ENCODE measurements around the gene IRAK4. TPM values are rescaled to one million over a fixed set of nuclear protein-coding genes. Genes with fewer than 3 reads are reported as not detected.
"Not testable (repeated sequence)": the region's sequence is repeated elsewhere in the genome, so short reads cannot be mapped to it uniquely, and the experiment has no call there.

The IRAK4 gene
- total RNA-seq, 2 experiments from 2014 or later: 30.8 to 33.6 TPM

- no peaks in the 10 kb centered on the region for H3K4me1 Mint-ChIP-seq (ENCODE audit: low read depth)
- DNase-seq: no peak
- no peak overlapping the region for H3K27ac Mint-ChIP-seq
- no peaks in the 10 kb centered on the region for H3K27me3 Mint-ChIP-seq
- peaks cover 26% of the 10 kb centered on the region for H3K36me3 Mint-ChIP-seq
- intact Hi-C loops (cut with micrococcal nuclease): no loop called here
- ChIA-PET POLR2A (no interaction called here), CTCF (no interaction called here)
- no peak overlapping the region for H3K4me3 Mint-ChIP-seq
- H3K9me3 Mint-ChIP-seq: no peaks in the 10 kb centered on the region
These were observed 13.9 kb upstream of the IRAK4 start for GRCh38 chr12:43744826-43745225.

DNA sequence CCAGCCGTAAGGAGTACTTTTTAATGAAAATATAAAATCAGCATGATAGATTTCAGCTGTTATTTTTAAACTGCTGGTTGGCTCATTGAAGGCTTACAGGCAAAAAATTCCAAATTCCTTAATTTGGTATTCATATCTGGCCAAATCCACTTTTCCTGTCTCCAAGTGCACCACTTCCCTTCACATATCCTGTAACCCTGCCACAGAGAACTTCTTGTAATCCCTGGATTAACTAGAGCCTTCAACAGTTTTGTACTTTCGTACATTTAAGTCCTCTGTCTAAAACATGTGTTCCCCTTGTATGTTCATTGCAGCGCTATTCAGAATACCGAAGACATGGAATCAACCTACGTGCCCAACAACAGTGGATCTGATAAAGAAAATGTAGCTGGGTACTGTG, 9.7 kb upstream of the IRAK4 start:
- ChIA-PET POLR2A (no interaction called here), CTCF (interaction anchor here (2.6 kb wide), 1 partner anchor 10 kb away, joined by 11 read pairs; the partner anchor contains the start of genes IRAK4 and PUS7L)
- no peak overlapping the region for H3K4me3 Mint-ChIP-seq
- no peak for DNase-seq
- H3K4me1 Mint-ChIP-seq (ENCODE audit: low read depth): peaks cover 18% of the 10 kb centered on the region
- intact Hi-C loops (cut with micrococcal nuclease): no loop called here
- H3K9me3 Mint-ChIP-seq: peaks cover 6% of the 10 kb centered on the region
- H3K27ac Mint-ChIP-seq: no peak overlapping the region
- H3K27me3 Mint-ChIP-seq: no peaks in the 10 kb centered on the region
- H3K36me3 Mint-ChIP-seq: peaks cover 38% of the 10 kb centered on the region

- Mint-ChIP-seq H3K4me3 (no peak overlapping the region), H3K27ac (no peak overlapping the region), H3K9me3 (peaks cover 6% of the 10 kb centered on the region), H3K4me1 (ENCODE audit: low read depth) (peaks cover 29% of the 10 kb centered on the region), H3K36me3 (peaks cover 39% of the 10 kb centered on the region), H3K27me3 (no peaks in the 10 kb centered on the region)
- ChIA-PET CTCF (no interaction called here), POLR2A (no interaction called here)
- DNase-seq: no peak
- intact Hi-C loops (cut with micrococcal nuclease): no loop called here
These were observed 7.9 kb upstream of the IRAK4 start for GRCh38 chr12:43750814-43751213.

GRCh38 chr12:43751360-43751759, 7.4 kb upstream of the IRAK4 start:
- H3K27me3 Mint-ChIP-seq, H3K27ac Mint-ChIP-seq: not testable (repeated sequence)

GRCh38 chr12:43754015-43754414, 4.7 kb upstream of the IRAK4 start:
- peaks cover 48% of the 10 kb centered on the region for H3K4me1 Mint-ChIP-seq (ENCODE audit: low read depth)
- POLR2A ChIA-PET: no interaction called here
- intact Hi-C loops (cut with micrococcal nuclease): no loop called here
- H3K9me3 Mint-ChIP-seq: peaks cover 6% of the 10 kb centered on the region
- CTCF ChIA-PET: no interaction called here
- H3K4me3 Mint-ChIP-seq: no peak overlapping the region
- DNase-seq: no peak
- H3K36me3 Mint-ChIP-seq: peaks cover 37% of the 10 kb centered on the region
- H3K27ac Mint-ChIP-seq: no peak overlapping the region
- H3K27me3 Mint-ChIP-seq: no peaks in the 10 kb centered on the region

More at GRCh38 chr12:43751360-43751759, 7.4 kb upstream of the IRAK4 start:
- H3K4me3 Mint-ChIP-seq; intact Hi-C loops (cut with micrococcal nuclease); DNase-seq; CTCF ChIA-PET; POLR2A ChIA-PET; H3K9me3 Mint-ChIP-seq: not testable (repeated sequence)
- Mint-ChIP-seq H3K4me1 (ENCODE audit: low read depth) (peaks cover 33% of the 10 kb centered on the region), H3K36me3 (peaks cover 38% of the 10 kb centered on the region)

DNA sequence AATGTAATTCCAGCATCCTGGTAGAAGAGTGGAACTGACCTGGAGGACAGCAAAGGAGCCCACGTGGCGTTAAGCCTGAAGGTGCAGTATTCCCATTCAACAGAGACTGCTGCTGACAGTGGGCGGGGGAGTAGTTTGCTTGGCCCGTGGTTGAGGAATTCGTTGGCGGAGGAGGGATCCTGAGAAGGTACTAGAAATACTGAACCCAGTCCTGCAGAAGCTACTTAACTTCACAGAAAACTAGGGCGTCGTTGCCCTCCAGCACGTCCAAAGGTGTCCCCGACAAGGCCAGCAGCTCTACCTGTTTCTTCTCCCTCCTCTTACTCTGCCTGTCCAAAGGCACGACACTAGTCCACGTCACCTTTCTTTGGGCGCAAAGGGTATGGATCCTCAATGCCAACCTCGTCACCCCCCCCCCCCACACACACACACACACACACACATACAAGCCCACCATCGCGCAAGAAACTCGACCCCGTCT, 464 bp upstream of the IRAK4 start:
- Mint-ChIP-seq H3K27ac (peak overlapping the region; percentile 98), H3K4me3 (peak overlapping the region; percentile 94), H3K27me3 (no peaks in the 10 kb centered on the region), H3K36me3 (peaks cover 20% of the 10 kb centered on the region), H3K4me1 (ENCODE audit: low read depth) (peaks cover 63% of the 10 kb centered on the region), H3K9me3 (no peaks in the 10 kb centered on the region)
- ChIA-PET CTCF (interaction anchor here (0.7 to 2.6 kb wide), 9 partner anchors 9 to 1348 kb away, joined by 3 to 21 read pairs (median 5); partner anchors contain the start of genes TMEM117 and TWF1), POLR2A (interaction anchor here (0.7 to 2.6 kb wide), 4 partner anchors 48 to 1070 kb away, joined by 3 to 32 read pairs (median 8); partner anchors contain the start of genes TMEM117 and TWF1)
- no peak for DNase-seq
- intact Hi-C loops (cut with micrococcal nuclease): loop anchor here (1.0 kb wide), 2 partner anchors 28 to 78 kb away; partner anchors contain the start of gene TMEM117

DNA sequence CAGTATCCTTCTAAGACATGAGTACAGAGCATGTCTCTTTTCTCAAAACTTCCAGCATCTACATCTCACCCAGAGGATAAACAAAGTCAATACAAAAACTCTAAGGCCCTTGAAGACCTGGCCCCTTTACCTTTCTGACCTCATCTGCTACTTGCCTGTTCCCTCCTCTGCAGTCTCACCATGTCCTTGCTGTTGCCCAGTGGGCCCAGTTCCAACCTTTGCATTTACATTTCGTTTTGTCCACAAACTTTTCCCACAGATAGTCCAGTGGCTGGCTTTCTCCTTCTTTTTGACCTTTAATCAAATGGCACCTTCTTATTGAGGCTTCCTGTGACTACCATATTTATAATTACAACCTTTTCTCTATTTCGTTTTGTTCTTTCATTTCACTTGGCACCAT, 1.6 kb downstream of the IRAK4 start:
- intact Hi-C loops (cut with micrococcal nuclease): no loop called here
- no peak for DNase-seq
- Mint-ChIP-seq H3K4me1 (ENCODE audit: low read depth) (peaks cover 51% of the 10 kb centered on the region), H3K4me3 (peak overlapping the region; percentile 94), H3K36me3 (peaks cover 6% of the 10 kb centered on the region), H3K27ac (peak overlapping the region; percentile 98), H3K27me3 (no peaks in the 10 kb centered on the region), H3K9me3 (no peaks in the 10 kb centered on the region)
- CTCF ChIA-PET: interaction anchor here (1.2 to 2.6 kb wide), 3 partner anchors 17 to 122 kb away, joined by 3 to 21 read pairs (median 12); partner anchors contain the start of gene TWF1
- POLR2A ChIA-PET: interaction anchor here (2.6 kb wide), 1 partner anchor 46 kb away, joined by 32 read pairs; the partner anchor contains the start of gene TWF1

DNA sequence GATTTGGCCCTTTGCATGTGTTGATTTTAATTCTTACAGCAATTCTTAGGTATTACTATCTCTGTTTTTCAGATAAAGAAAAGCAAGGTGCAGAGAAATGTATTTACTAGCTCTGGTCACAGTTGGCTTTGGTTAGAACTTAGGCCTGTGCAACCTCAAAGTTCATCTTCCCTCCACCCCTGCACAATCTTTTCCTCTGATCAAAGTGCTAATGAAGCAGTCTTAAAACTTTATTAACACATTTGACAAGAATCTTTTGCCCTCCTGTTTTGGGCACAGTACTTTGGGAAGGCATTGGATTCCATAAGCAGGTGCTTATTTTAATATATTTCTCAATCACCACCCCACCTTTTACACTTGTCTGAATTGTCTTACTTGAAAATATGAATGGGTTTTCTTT, 2.7 kb downstream of the IRAK4 start:
- CTCF ChIA-PET: interaction anchor here (1.2 kb wide), 2 partner anchors 14 to 121 kb away, joined by 3 read pairs; no protein-coding TSS in a partner anchor
- no peak for DNase-seq
- Mint-ChIP-seq H3K27ac (peak overlapping the region; percentile 25), H3K36me3 (peaks cover 6% of the 10 kb centered on the region), H3K4me1 (ENCODE audit: low read depth) (peaks cover 44% of the 10 kb centered on the region), H3K9me3 (no peaks in the 10 kb centered on the region), H3K27me3 (no peaks in the 10 kb centered on the region), H3K4me3 (peak overlapping the region; percentile 38)
- intact Hi-C loops (cut with micrococcal nuclease): no loop called here
- POLR2A ChIA-PET: no interaction called here

DNA sequence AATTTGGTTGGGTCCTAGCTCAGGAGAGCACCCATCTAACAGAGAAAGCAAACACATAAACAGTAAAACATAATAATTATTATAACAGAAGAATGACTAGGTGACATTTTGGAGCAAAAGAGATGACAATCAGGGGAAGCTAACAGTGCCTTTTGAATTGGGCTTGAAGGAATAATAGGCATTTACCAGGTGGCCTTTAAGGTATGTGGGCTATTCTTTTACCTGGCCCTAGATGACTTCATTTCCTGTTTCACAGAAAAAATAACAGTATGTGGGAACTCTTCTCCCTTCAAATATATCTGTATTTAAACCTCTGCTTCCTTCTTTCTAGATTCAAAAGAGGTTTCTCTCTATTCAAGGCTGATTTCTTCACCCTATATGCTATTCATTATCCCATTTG, 3.8 kb downstream of the IRAK4 start:
- Mint-ChIP-seq H3K36me3 (peaks cover 6% of the 10 kb centered on the region), H3K27me3 (no peaks in the 10 kb centered on the region), H3K9me3 (no peaks in the 10 kb centered on the region), H3K4me1 (ENCODE audit: low read depth) (peaks cover 36% of the 10 kb centered on the region), H3K27ac (no peak overlapping the region), H3K4me3 (no peak overlapping the region)
- ChIA-PET POLR2A (no interaction called here), CTCF (interaction anchor here (0.6 to 1.2 kb wide), 3 partner anchors 13 to 1701 kb away, joined by 3 read pairs; no protein-coding TSS in a partner anchor)
- DNase-seq: no peak
- intact Hi-C loops (cut with micrococcal nuclease): no loop called here

GRCh38 chr12:43763769-43764168, 5.0 kb downstream of the IRAK4 start:
- Mint-ChIP-seq H3K9me3 (no peaks in the 10 kb centered on the region), H3K36me3 (peaks cover 11% of the 10 kb centered on the region), H3K4me3 (no peak overlapping the region), H3K27me3 (no peaks in the 10 kb centered on the region), H3K27ac (peak overlapping the region; percentile 2), H3K4me1 (ENCODE audit: low read depth) (peaks cover 31% of the 10 kb centered on the region)
- ChIA-PET CTCF (no interaction called here), POLR2A (no interaction called here)
- intact Hi-C loops (cut with micrococcal nuclease): no loop called here
- no peak for DNase-seq

DNA sequence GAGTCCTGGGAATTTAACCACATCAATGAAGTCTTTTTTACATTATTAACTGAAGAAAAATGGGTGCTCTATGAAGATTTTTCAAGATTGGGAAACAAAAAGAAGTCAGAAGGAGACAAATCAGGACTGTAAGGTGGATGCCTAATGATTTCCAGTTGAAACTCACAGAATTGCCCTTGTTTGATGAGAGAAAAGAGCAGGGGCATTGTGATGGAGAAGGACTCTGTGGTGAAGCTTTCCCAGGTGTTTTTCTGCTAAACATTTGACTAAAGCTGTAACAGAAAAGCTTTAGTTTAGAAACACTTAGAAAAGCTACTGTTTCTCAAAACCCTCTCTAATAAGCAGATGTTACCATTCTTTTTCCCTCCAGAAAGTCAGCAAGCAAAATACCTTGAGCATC, 5.8 kb downstream of the IRAK4 start:
- H3K9me3 Mint-ChIP-seq: no peaks in the 10 kb centered on the region
- intact Hi-C loops (cut with micrococcal nuclease): no loop called here
- H3K4me1 Mint-ChIP-seq (ENCODE audit: low read depth): peaks cover 31% of the 10 kb centered on the region

GRCh38 chr12:43766291-43766690, 7.5 kb downstream of the IRAK4 start:
- peaks cover 21% of the 10 kb centered on the region for H3K36me3 Mint-ChIP-seq
- no peaks in the 10 kb centered on the region for H3K27me3 Mint-ChIP-seq
- no peak overlapping the region for H3K27ac Mint-ChIP-seq
- POLR2A ChIA-PET: no interaction called here
- H3K4me1 Mint-ChIP-seq (ENCODE audit: low read depth): peaks cover 25% of the 10 kb centered on the region
- no peaks in the 10 kb centered on the region for H3K9me3 Mint-ChIP-seq
- DNase-seq: no peak
- CTCF ChIA-PET: interaction anchor here (0.5 kb wide), 1 partner anchor 91 kb away, joined by 3 read pairs; no protein-coding TSS in a partner anchor
- H3K4me3 Mint-ChIP-seq: no peak overlapping the region
- intact Hi-C loops (cut with micrococcal nuclease): no loop called here

More for the DNA sequence above, 5.8 kb downstream of the IRAK4 start:
- DNase-seq: no peak
- Mint-ChIP-seq H3K27me3 (no peaks in the 10 kb centered on the region), H3K4me3 (no peak overlapping the region), H3K27ac (no peak overlapping the region), H3K36me3 (peaks cover 9% of the 10 kb centered on the region)
- ChIA-PET CTCF (no interaction called here), POLR2A (no interaction called here)

- ChIA-PET POLR2A (interaction anchor here (1.2 kb wide), 1 partner anchor 30 kb away, joined by 3 read pairs; the partner anchor contains the start of gene TWF1), CTCF (interaction anchor here (1.0 to 2.7 kb wide), 4 partner anchors 13 to 109 kb away, joined by 3 to 34 read pairs (median 8); partner anchors contain the start of genes IRAK4 and PUS7L)
- DNase-seq: no peak
- H3K36me3 Mint-ChIP-seq: peaks cover 18% of the 10 kb centered on the region
- no peaks in the 10 kb centered on the region for H3K9me3 Mint-ChIP-seq
- H3K4me3 Mint-ChIP-seq: no peak overlapping the region
- no peaks in the 10 kb centered on the region for H3K4me1 Mint-ChIP-seq (ENCODE audit: low read depth)
- H3K27ac Mint-ChIP-seq: no peak overlapping the region
- no peaks in the 10 kb centered on the region for H3K27me3 Mint-ChIP-seq
- intact Hi-C loops (cut with micrococcal nuclease): loop anchor here (1.0 kb wide), 1 partner anchor 106 kb away; no protein-coding TSS in a partner anchor
These were observed 17.7 kb downstream of the IRAK4 start for GRCh38 chr12:43776498-43776897.

All from activated CD4-positive, alpha-beta memory T cell treated with anti-CD3 and anti-CD28 coated beads for 36 hours (primary cell).